ENCODE results near the gene TRABD2A. TPM values are rescaled to one million over a fixed set of nuclear protein-coding genes. Genes with fewer than 3 reads are reported as not detected.

Gene TRABD2A
- total RNA-seq, 1 donor from 2014 or later: 4.5 TPM

DNA sequence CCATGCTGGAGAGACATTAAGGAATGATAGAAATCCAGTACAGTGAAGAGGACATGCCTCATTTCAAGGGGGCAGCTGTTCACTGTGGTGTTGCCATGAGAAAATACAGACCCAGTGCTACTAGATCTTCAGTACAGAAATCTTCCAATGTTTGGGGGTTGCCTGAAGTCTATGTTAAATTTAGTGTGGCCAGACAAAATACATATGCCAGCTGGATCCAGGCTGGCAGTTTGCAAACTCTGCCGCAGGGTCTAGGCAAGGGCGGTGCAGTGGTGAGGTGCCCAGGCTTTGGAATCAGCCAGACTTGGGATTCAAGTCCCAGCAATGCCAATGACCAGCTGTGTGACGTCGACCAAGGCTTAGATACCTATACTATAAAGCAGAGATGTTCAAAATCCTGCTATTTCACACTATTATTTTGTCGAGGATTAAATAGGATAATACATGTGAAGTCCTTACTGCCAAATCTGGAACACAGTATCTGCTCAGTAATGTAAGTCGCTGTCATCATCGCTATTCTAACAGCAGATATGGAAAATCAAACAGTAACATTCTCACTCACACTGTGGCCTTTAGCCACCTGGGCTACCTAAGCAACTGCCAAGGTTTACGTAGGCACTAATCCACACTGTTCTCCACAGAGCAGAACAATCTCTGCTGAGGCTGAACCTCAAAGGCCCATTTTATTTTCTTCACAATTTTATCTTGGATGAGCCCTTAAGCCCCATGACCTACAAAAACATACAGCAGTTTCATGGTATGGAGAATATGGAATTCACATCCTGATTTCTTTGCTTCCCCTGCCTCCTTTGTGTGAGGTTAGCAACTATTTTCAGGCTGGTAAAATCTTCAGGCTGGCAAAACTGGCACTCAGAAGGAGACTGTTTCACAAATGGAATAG, 18.7 kb upstream of the TRABD2A start:
- ChIA-PET POLR2A (interaction anchor here (0.9 to 2.5 kb wide), 5 partner anchors 8 to 46 kb away, joined by 3 to 35 read pairs (median 8); partner anchors contain the start of gene TRABD2A), CTCF (interaction anchor here (0.8 to 1.7 kb wide), 5 partner anchors 11 to 26 kb away, joined by 3 to 7 read pairs (median 3); no protein-coding TSS in a partner anchor)
- H3K36me3 Mint-ChIP-seq (ENCODE audit: low read depth): no peaks in the 10 kb centered on the region
- H3K27ac Mint-ChIP-seq: peak overlapping the region; percentile 96
- peaks cover 53% of the 10 kb centered on the region for H3K4me1 Mint-ChIP-seq
- no peaks in the 10 kb centered on the region for H3K27me3 Mint-ChIP-seq
- intact Hi-C loops (cut with micrococcal nuclease): no loop called here
- DNase-seq: no peak
- ATAC-seq (ENCODE audit: low read depth): no peak
- H3K4me3 Mint-ChIP-seq: no peak overlapping the region
- TF ChIP-seq, protein P1, sequence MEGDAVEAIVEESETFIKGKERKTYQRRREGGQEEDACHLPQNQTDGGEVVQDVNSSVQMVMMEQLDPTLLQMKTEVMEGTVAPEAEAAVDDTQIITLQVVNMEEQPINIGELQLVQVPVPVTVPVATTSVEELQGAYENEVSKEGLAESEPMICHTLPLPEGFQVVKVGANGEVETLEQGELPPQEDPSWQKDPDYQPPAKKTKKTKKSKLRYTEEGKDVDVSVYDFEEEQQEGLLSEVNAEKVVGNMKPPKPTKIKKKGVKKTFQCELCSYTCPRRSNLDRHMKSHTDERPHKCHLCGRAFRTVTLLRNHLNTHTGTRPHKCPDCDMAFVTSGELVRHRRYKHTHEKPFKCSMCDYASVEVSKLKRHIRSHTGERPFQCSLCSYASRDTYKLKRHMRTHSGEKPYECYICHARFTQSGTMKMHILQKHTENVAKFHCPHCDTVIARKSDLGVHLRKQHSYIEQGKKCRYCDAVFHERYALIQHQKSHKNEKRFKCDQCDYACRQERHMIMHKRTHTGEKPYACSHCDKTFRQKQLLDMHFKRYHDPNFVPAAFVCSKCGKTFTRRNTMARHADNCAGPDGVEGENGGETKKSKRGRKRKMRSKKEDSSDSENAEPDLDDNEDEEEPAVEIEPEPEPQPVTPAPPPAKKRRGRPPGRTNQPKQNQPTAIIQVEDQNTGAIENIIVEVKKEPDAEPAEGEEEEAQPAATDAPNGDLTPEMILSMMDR (IDR thresholded peaks at IDR 0.05): no peak
- no peaks in the 10 kb centered on the region for H3K9me3 Mint-ChIP-seq

DNA sequence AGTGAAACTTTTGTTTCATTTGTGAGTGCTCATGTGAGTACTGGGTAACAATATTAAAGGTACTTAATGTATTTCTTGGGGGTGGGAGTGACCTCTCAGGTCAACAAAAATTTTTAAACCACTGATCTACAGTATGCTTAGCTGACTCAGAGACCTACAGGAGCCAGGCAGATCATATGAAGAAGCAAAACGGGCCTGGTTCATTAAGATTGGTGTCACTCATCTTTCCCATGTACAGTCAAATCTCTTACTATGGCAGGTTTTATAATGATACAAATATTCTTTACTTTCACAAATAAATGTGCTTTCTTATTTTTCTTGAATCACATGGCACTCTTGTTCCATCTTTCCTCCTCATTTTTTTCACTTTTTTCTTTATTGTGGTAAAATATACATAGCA, 16.9 kb upstream of the TRABD2A start:
- Mint-ChIP-seq H3K4me3 (no peak overlapping the region), H3K36me3 (ENCODE audit: low read depth) (no peaks in the 10 kb centered on the region), H3K4me1 (peaks cover 55% of the 10 kb centered on the region), H3K9me3 (no peaks in the 10 kb centered on the region), H3K27me3 (no peaks in the 10 kb centered on the region), H3K27ac (peak overlapping the region; percentile 96)
- TF ChIP-seq, protein P1 (IDR thresholded peaks at IDR 0.05): no peak
- intact Hi-C loops (cut with micrococcal nuclease): loop anchor here (1.0 kb wide), 3 partner anchors 9 to 15 kb away; no protein-coding TSS in a partner anchor
- POLR2A ChIA-PET: interaction anchor here (0.6 to 2.5 kb wide), 8 partner anchors 9 to 81 kb away, joined by 4 to 35 read pairs (median 14); partner anchors contain the start of gene TRABD2A
- no peak for DNase-seq
- no peak for ATAC-seq (ENCODE audit: low read depth)
- CTCF ChIA-PET: interaction anchor here (0.7 to 1.8 kb wide), 6 partner anchors 9 to 35 kb away, joined by 3 to 8 read pairs (median 5); no protein-coding TSS in a partner anchor

DNA sequence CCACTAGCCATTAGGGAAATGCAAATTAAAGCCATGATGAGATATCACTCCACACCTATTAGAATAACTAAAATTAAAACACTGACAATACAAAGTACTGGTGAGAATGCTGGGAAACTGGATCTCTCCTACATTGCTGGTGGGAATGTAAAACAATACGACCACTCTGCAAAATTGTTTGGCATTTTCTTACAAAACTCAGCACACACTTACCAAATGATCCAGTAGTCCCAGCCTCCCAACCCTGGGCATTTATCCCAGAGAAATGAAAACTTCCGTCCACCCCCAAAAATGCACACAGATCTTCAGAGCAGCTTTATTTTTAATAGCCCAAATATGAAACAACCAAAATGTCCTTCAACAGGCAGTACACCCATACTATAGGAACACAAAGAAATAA, 15.7 kb upstream of the TRABD2A start:
- no peak for DNase-seq
- H3K4me1 Mint-ChIP-seq: peaks cover 55% of the 10 kb centered on the region
- H3K36me3 Mint-ChIP-seq (ENCODE audit: low read depth): no peaks in the 10 kb centered on the region
- TF ChIP-seq, protein P1 (IDR thresholded peaks at IDR 0.05): no peak
- CTCF ChIA-PET: interaction anchor here (1.1 to 3.8 kb wide), 2 partner anchors 27 to 29 kb away, joined by 3 to 23 read pairs; no protein-coding TSS in a partner anchor
- no peaks in the 10 kb centered on the region for H3K27me3 Mint-ChIP-seq
- H3K27ac Mint-ChIP-seq: no peak overlapping the region
- intact Hi-C loops (cut with micrococcal nuclease): no loop called here
- ATAC-seq (ENCODE audit: low read depth): no peak
- POLR2A ChIA-PET: interaction anchor here (0.6 to 3.9 kb wide), 4 partner anchors 10 to 75 kb away, joined by 3 to 61 read pairs (median 8); partner anchors contain the start of genes KCMF1 and TMSB10
- no peak overlapping the region for H3K4me3 Mint-ChIP-seq
- no peaks in the 10 kb centered on the region for H3K9me3 Mint-ChIP-seq

DNA sequence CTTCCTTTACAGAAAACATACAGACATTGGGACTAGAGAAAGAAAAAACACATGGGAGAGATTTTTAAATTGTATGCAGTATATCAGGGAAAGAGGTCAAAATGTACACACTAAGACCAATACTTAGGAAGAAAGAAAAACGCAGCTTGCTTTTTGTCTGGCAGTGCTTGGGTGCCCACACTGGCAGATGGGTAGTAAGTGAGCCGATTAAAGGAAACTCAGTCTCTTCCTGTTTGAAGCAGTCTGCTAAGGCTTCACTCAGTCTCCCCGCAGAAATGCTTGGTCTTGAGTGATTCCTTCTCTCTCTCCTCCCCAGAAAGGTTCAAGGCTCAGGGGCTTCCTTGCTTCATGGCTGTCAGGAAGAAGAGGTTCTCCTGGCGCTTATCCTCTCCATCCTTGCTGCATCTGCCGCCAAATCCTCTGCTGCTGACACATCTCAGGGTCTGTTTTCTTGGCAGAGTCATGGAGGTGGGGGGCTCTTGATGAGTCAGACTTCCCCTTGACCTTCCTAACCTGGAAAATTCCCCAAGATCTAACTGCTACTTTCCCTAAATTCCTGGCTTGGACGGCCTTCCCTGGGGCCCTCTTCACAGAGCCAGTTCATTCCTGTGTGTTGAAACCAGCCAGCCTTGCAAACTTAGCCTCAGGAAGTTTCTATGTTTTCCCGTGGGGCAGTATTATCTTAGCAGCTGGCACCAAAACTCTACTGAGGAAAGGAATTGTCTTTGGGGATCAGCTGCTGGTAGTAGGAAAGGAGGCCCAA, 14.1 kb upstream of the TRABD2A start:
- intact Hi-C loops (cut with micrococcal nuclease): loop anchor here (1.0 kb wide), 2 partner anchors 12 to 13 kb away; no protein-coding TSS in a partner anchor
- ATAC-seq (ENCODE audit: low read depth) (peak; percentile 68), DNase-seq (no peak)
- Mint-ChIP-seq H3K9me3 (no peaks in the 10 kb centered on the region), H3K4me3 (peak overlapping the region; percentile 60), H3K27me3 (no peaks in the 10 kb centered on the region), H3K36me3 (ENCODE audit: low read depth) (no peaks in the 10 kb centered on the region), H3K27ac (peak overlapping the region; percentile 89), H3K4me1 (peaks cover 46% of the 10 kb centered on the region)
- TF ChIP-seq, protein P1 (IDR thresholded peaks at IDR 0.05): no peak
- ChIA-PET POLR2A (interaction anchor here (0.7 to 3.9 kb wide), 10 partner anchors 11 to 433 kb away, joined by 3 to 61 read pairs (median 8); partner anchors contain the start of genes KCMF1, TGOLN2, TMSB10 and TRABD2A), CTCF (interaction anchor here (1.6 to 3.8 kb wide), 3 partner anchors 13 to 31 kb away, joined by 6 to 23 read pairs (median 10); no protein-coding TSS in a partner anchor)
